ENCODE data around the gene COL20A1. TPM values are rescaled to one million over a fixed set of nuclear protein-coding genes. Genes with fewer than 3 reads are reported as not detected.

The COL20A1 gene
- total RNA-seq, 1 donor from 2014 or later, result 0.17 TPM

GRCh38 chr20:63371291-63371865 is 78.4 kb downstream of the COL20A1 start:
- intact Hi-C loops (cut with micrococcal nuclease), result no loop called here

- intact Hi-C loops (cut with micrococcal nuclease), result no loop called here
Measured at GRCh38 chr20:63372971-63373885, 80.2 kb downstream of the COL20A1 start.

GRCh38 chr20:63373996-63374395 is 81.0 kb downstream of the COL20A1 start:
- intact Hi-C loops (cut with micrococcal nuclease), result no loop called here

- intact Hi-C loops (cut with micrococcal nuclease), result no loop called here
Measured at GRCh38 chr20:63374504-63374903, 81.5 kb downstream of the COL20A1 start.

- intact Hi-C loops (cut with micrococcal nuclease), result no loop called here
Measured at GRCh38 chr20:63375438-63375837, 82.5 kb downstream of the COL20A1 start.

GRCh38 chr20:63376283-63377250 is 83.6 kb downstream of the COL20A1 start:
- intact Hi-C loops (cut with micrococcal nuclease), result no loop called here

- intact Hi-C loops (cut with micrococcal nuclease), result no loop called here
Measured at GRCh38 chr20:63377256-63377941, 84.4 kb downstream of the COL20A1 start.

GRCh38 chr20:63377951-63378381 is 85.0 kb downstream of the COL20A1 start:
- intact Hi-C loops (cut with micrococcal nuclease), result no loop called here

- intact Hi-C loops (cut with micrococcal nuclease), result no loop called here
Measured at GRCh38 chr20:63378626-63379025, 85.6 kb downstream of the COL20A1 start.

GRCh38 chr20:63379296-63379695 is 86.3 kb downstream of the COL20A1 start:
- intact Hi-C loops (cut with micrococcal nuclease), result no loop called here

- intact Hi-C loops (cut with micrococcal nuclease), result loop anchor here (2.0 to 5.0 kb wide), 2 partner anchors 71 to 323 kb away; no protein-coding TSS in a partner anchor
Measured at GRCh38 chr20:63379872-63380271, 86.9 kb downstream of the COL20A1 start.

- intact Hi-C loops (cut with micrococcal nuclease), result loop anchor here (2.0 to 5.0 kb wide), 2 partner anchors 72 to 323 kb away; no protein-coding TSS in a partner anchor
Measured at GRCh38 chr20:63380346-63380870, 87.4 kb downstream of the COL20A1 start.

- intact Hi-C loops (cut with micrococcal nuclease), result loop anchor here (1.0 to 5.0 kb wide), 3 partner anchors 73 to 325 kb away; no protein-coding TSS in a partner anchor
Measured at GRCh38 chr20:63381781-63382431, 88.9 kb downstream of the COL20A1 start.

GRCh38 chr20:63382551-63383300 is 89.7 kb downstream of the COL20A1 start:
- intact Hi-C loops (cut with micrococcal nuclease), result loop anchor here (5.0 kb wide), 1 partner anchor 325 kb away; no protein-coding TSS in a partner anchor

- intact Hi-C loops (cut with micrococcal nuclease), result loop anchor here (5.0 kb wide), 1 partner anchor 326 kb away; no protein-coding TSS in a partner anchor
Measured at GRCh38 chr20:63383556-63383955, 90.6 kb downstream of the COL20A1 start.

GRCh38 chr20:63384336-63384735 is 91.3 kb downstream of the COL20A1 start:
- intact Hi-C loops (cut with micrococcal nuclease), result loop anchor here (5.0 kb wide), 1 partner anchor 327 kb away; no protein-coding TSS in a partner anchor

Data from T-helper 1 cell treated with Interleukin-12 subunit alpha and Interleukin-12 subunit beta and Interleukin-4 antibody, amounts not matched to agents 30 ng/mL and 1 ng/mL, for 36 hours (primary cell).